GM12878 (cell line): Measurements from ENCODE around the gene LRP1B. TPM values are rescaled to one million over a fixed set of nuclear protein-coding genes. Genes with fewer than 3 reads are reported as not detected.

Experiments used
- ATAC-seq: fragments of 200-7000 bp; cut with Tn5 transposase; 3 replicates; pipeline ENCODE4 v1.9.1; 2020; ENCODE audit warnings: mild to moderate bottlenecking, moderate library complexity
- BruUV-seq: library from RNA; stranded (reverse); fragments of 400-500 nt; replicated peaks from 2 replicates; lab custom pipeline; 2021; lab: Mats Ljungman, UMichigan
- CTCF ChIA-PET: fragments of 300-600 bp; sonication (Branson Sonifier 250); formaldehyde crosslinking; extraction: SDS; loops from one replicate; lab custom pipeline; 2021; ENCODE audit warnings: inconsistent platforms; lab: Yijun Ruan, JAX
- POLR2A ChIA-PET: fragments of 350-600 bp; formaldehyde crosslinking; extraction: SDS; loops from one replicate; lab custom pipeline; 2021; ENCODE audit warnings: inconsistent platforms; lab: Charles Lee
- RAD21 ChIA-PET: fragments of 300-600 bp; sonication (Branson Sonifier 250); formaldehyde crosslinking; loops from one replicate; lab custom pipeline; 2023; ENCODE audit warnings: antibody characterized with exemption; ENCODE audit not compliant: unreplicated experiment; lab: Charles Lee
- SMC1A ChIA-PET: fragments of 300-600 bp; sonication (Branson Sonifier 250); formaldehyde crosslinking; loops from one replicate; lab custom pipeline; 2023; ENCODE audit not compliant: unreplicated experiment, uncharacterized antibody; lab: Charles Lee
- DNase-seq: peaks from one replicate; pipeline ENCODE4 v3.0.0-alpha.2; 2011; ENCODE audit warnings: low read depth, low spot score
- FAIRE-seq: peaks from 3 replicates; lab custom pipeline; 2011; peaks lifted over from hg19 to GRCh38; lab: Jason Lieb, UNC
- H2AFZ ChIP-seq: 2 replicates; pipeline ENCODE4 v1.6.0; 2011; ENCODE audit warnings: low read depth, low read length, control low read depth; ENCODE audit not compliant: control insufficient read depth
- H3K27ac ChIP-seq: 2 replicates; pipeline ENCODE4 v1.5.1; 2011; ENCODE audit warnings: control low read depth; ENCODE audit not compliant: control insufficient read depth, insufficient read depth
- H3K27me3 ChIP-seq, 2 experiments: replicated peaks in 1 of 2; 2 replicates each; pipeline versions ENCODE4 v1.6.0 to v1.6.1; 2011; ENCODE audit warnings: low read length in 1 of 2; ENCODE audit not compliant: control insufficient read depth in 2 of 2, insufficient read depth in 2 of 2
- H3K36me3 ChIP-seq, 2 experiments: 2 replicates each; pipeline ENCODE4 v1.5.1; 2011; ENCODE audit warnings: low read length in 1 of 2; ENCODE audit not compliant: control insufficient read depth in 2 of 2, insufficient read depth in 2 of 2
- H3K4me1 ChIP-seq: 2 replicates; pipeline ENCODE4 v1.6.1; 2011; ENCODE audit warnings: mild to moderate bottlenecking, low read length, moderate library complexity, mixed read lengths; ENCODE audit not compliant: control insufficient read depth, insufficient read depth
- H3K4me2 ChIP-seq: 2 replicates; pipeline ENCODE4 v1.6.0; 2011; ENCODE audit warnings: control low read depth; ENCODE audit not compliant: control insufficient read depth, insufficient read depth
- H3K4me3 ChIP-seq: fragments of 200-600 bp; sonication (generic); 2 replicates; pipeline ENCODE4 v1.5.1; 2016
- H3K79me2 ChIP-seq: 2 replicates; pipeline ENCODE4 v1.6.0; 2011; ENCODE audit warnings: low read length; ENCODE audit not compliant: control insufficient read depth, insufficient read depth
- H3K9ac ChIP-seq: 2 replicates; pipeline ENCODE4 v1.8.0; 2011; ENCODE audit warnings: low read length, control low read depth, mixed read lengths; ENCODE audit not compliant: control insufficient read depth, insufficient read depth
- H3K9me3 ChIP-seq: replicated peaks from 3 replicates; pipeline ENCODE4 v1.5.1; 2011; ENCODE audit warnings: mild to moderate bottlenecking, low read length; ENCODE audit not compliant: control insufficient read depth, insufficient read depth
- H4K20me1 ChIP-seq: 2 replicates; pipeline ENCODE4 v1.6.0; 2011; ENCODE audit not compliant: control insufficient read depth, insufficient read depth
- EGR1 ChIP-seq, 2 experiments: IDR thresholded peaks; 1 replicate in 1 of 2; 2 replicates in 1 of 2; pipeline ENCODE4 v1.6.1; 2011 to 2012; ENCODE audit warnings: low read depth in 2 of 2, low read length in 2 of 2, borderline replicate concordance in 1 of 2, mild to moderate bottlenecking in 1 of 2, moderate library complexity in 1 of 2
- GABPA ChIP-seq: IDR thresholded peaks from 2 replicates; pipeline ENCODE4 v1.6.1; 2014; ENCODE audit warnings: antibody characterized with exemption, low read depth, mild to moderate bottlenecking, inconsistent platforms
- PAX8 ChIP-seq: fragments of 450-650 bp; IDR thresholded peaks from 2 replicates; pipeline ENCODE4 v1.6.1; 2017; ENCODE audit warnings: mild to moderate bottlenecking, moderate library complexity
- POU2F2 ChIP-seq: IDR thresholded peaks from 3 replicates; pipeline ENCODE4 v1.6.1; 2011; ENCODE audit warnings: low read depth, mild to moderate bottlenecking, low read length, borderline replicate concordance
- SUZ12 ChIP-seq: fragments of 200-600 bp; sonication (generic); IDR thresholded peaks from one replicate; pipeline ENCODE4 v1.6.1; 2018; ENCODE audit warnings: antibody characterized with exemption, mild to moderate bottlenecking; ENCODE audit not compliant: unreplicated experiment
- TCF12 ChIP-seq: IDR thresholded peaks from 2 replicates; pipeline ENCODE4 v1.6.1; 2011; ENCODE audit warnings: low read depth, mild to moderate bottlenecking, low read length
- ZBTB40 ChIP-seq: fragments of 450-650 bp; IDR thresholded peaks from 2 replicates; pipeline ENCODE4 v1.6.1; 2016; ENCODE audit warnings: mild to moderate bottlenecking, moderate library complexity, borderline replicate concordance
- ZNF24 ChIP-seq: fragments of 450-650 bp; IDR thresholded peaks from 2 replicates; pipeline ENCODE4 v1.6.1; 2017; ENCODE audit warnings: antibody characterized with exemption, mild to moderate bottlenecking
- WGBS: methylation state at CpG from one replicate; pipeline ENCODE4 v1.1.6; 2016; ENCODE audit warnings: low lambda C conversion rate; ENCODE audit not compliant: insufficient replicate concordance, insufficient coverage; ENCODE audit errors: missing lambda C conversion rate; 5-methylcytosine and 5-hydroxymethylcytosine counted together
- in situ Hi-C: fragments of 300-500 bp; cut with MboI; formaldehyde crosslinking; loops from 9 replicates; pipeline ENCODE4 v1.14.3; 2018; ENCODE audit warnings: mixed read lengths
- intact Hi-C: fragments of 100-400 bp; cut with micrococcal nuclease; formaldehyde crosslinking; loops from one replicate; pipeline ENCODE4 v1.14.2; 2022; ENCODE audit not compliant: unreplicated experiment
- polyA plus RNA-seq, 11 experiments: library from polyadenylated mRNA; depleted of rRNA in 4 of 11; unstranded in 6 of 11; stranded (reverse) in 5 of 11; fragments of >200 nt; fragmentation: Nextera tagmentation in 4 of 11; fragmentation: Illumina TruSeq in 1 of 11; extraction: Ambion mirVana in 4 of 11; extraction: Trizol in 1 of 11; gene quantifications; 1 replicate in 1 of 11; 2 replicates in 10 of 11; pipeline versions ENCODE4 v1.2.1 to v1.2.3, GENCODE V29; 2011 to 2016; ENCODE audit warnings: inconsistent platforms in 2 of 11, missing spikeins in 2 of 11, low read depth in 1 of 11
- total RNA-seq, 4 experiments: library from RNA; depleted of rRNA in 3 of 4; stranded (reverse); fragments of >200 nt in 3 of 4; fragmentation: Illumina TruSeq in 1 of 4; extraction: Trizol in 1 of 4; gene quantifications; 2 replicates each; pipeline versions ENCODE4 v1.2.1 to v1.2.3, GENCODE V29; 2013 to 2021
- TF ChIP-seq, protein P1 (sequence below): fragments of 450-650 bp; conservative IDR thresholded peaks from 2 replicates; pipeline ENCODE4 v1.6.1; 2017; ENCODE audit warnings: mild to moderate bottlenecking, moderate library complexity
- TF ChIP-seq, protein P2 (sequence below): fragments of 450-650 bp; IDR thresholded peaks from 2 replicates; pipeline ENCODE4 v1.6.1; 2018; ENCODE audit warnings: mild to moderate bottlenecking, low read depth, moderate library complexity; ENCODE audit not compliant: partially characterized antibody

The LRP1B gene
- total and polyA plus RNA-seq, 10 of the 15 experiments (the other 5 are each of a cell fraction or from before 2014, with no cell fraction given): under 0.01 to 0.06 (median 0.03) TPM; not detected in 5

- TF ChIP-seq, protein P1, sequence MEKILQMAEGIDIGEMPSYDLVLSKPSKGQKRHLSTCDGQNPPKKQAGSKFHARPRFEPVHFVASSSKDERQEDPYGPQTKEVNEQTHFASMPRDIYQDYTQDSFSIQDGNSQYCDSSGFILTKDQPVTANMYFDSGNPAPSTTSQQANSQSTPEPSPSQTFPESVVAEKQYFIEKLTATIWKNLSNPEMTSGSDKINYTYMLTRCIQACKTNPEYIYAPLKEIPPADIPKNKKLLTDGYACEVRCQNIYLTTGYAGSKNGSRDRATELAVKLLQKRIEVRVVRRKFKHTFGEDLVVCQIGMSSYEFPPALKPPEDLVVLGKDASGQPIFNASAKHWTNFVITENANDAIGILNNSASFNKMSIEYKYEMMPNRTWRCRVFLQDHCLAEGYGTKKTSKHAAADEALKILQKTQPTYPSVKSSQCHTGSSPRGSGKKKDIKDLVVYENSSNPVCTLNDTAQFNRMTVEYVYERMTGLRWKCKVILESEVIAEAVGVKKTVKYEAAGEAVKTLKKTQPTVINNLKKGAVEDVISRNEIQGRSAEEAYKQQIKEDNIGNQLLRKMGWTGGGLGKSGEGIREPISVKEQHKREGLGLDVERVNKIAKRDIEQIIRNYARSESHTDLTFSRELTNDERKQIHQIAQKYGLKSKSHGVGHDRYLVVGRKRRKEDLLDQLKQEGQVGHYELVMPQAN: no peak
Observed at GRCh38 chr2:140383781-140384180, 1747.0 kb downstream of the LRP1B start (continued).

- no TSS peak for BruUV-seq
- H2AFZ ChIP-seq: no peak overlapping the region
- in situ Hi-C loops: no loop called here
- TF ChIP-seq, protein P2, sequence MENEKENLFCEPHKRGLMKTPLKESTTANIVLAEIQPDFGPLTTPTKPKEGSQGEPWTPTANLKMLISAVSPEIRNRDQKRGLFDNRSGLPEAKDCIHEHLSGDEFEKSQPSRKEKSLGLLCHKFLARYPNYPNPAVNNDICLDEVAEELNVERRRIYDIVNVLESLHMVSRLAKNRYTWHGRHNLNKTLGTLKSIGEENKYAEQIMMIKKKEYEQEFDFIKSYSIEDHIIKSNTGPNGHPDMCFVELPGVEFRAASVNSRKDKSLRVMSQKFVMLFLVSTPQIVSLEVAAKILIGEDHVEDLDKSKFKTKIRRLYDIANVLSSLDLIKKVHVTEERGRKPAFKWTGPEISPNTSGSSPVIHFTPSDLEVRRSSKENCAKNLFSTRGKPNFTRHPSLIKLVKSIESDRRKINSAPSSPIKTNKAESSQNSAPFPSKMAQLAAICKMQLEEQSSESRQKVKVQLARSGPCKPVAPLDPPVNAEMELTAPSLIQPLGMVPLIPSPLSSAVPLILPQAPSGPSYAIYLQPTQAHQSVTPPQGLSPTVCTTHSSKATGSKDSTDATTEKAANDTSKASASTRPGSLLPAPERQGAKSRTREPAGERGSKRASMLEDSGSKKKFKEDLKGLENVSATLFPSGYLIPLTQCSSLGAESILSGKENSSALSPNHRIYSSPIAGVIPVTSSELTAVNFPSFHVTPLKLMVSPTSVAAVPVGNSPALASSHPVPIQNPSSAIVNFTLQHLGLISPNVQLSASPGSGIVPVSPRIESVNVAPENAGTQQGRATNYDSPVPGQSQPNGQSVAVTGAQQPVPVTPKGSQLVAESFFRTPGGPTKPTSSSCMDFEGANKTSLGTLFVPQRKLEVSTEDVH: no peak
- TF ChIP-seq POU2F2 (no peak), ZNF24 (no peak), EGR1 (IDR thresholded peaks at IDR 0.05; ENCODE audit: borderline replicate concordance in 1 of 2, low read depth in 2 of 2, low read length in 2 of 2) (no peak), GABPA (no peak), ZBTB40 (no peak), TCF12 (no peak), PAX8 (no peak), SUZ12 (no peak)
- TF ChIP-seq, all 136 proteins: peak for 0
- Histone ChIP-seq H3K4me3 (no peak overlapping the region), H3K9me3 (no peaks in the 10 kb centered on the region), H3K4me2 (no peak overlapping the region), H3K9ac (no peak overlapping the region), H4K20me1 (no peaks in the 10 kb centered on the region), H3K27me3 (no peaks in the 10 kb centered on the region), H3K36me3 (no peaks in the 10 kb centered on the region), H3K79me2 (no peaks in the 10 kb centered on the region), H3K4me1 (no peaks in the 10 kb centered on the region), H3K27ac (no peak overlapping the region)
- intact Hi-C loops: no loop called here
- no peak for DNase-seq
- RAD21 ChIA-PET: no interaction called here
- POLR2A ChIA-PET: no interaction called here
- FAIRE-seq: no peak
- 44% methylated on average over 5 of the region's 5 CpGs for WGBS
- SMC1A ChIA-PET: interaction anchor here (1.3 kb wide), 1 partner anchor 18 kb away, joined by 3 read pairs; no protein-coding TSS in a partner anchor
- ATAC-seq: no peak
- CTCF ChIA-PET: no interaction called here
Observed at GRCh38 chr2:140376686-140377085, 1754.1 kb downstream of the LRP1B start.
